Measurements from ENCODE around the gene GPSM1. TPM values are rescaled to one million over a fixed set of nuclear protein-coding genes. Genes with fewer than 3 reads are reported as not detected.

Gene GPSM1
- total and polyA plus RNA-seq, 10 donors: 4.5 to 27.9 (median 12.5) TPM

GRCh38 chr9:136346927-136347465 lies 19.7 kb downstream of the GPSM1 start:
- Histone ChIP-seq H3K4me3 (no peak overlapping the region), H3K27me3 (replicated peaks in 1 of 7) (no peaks in the 10 kb centered on the region), H3K9me3 (no peaks in the 10 kb centered on the region), H3K27ac (peak overlapping the region in 2 of 8 donors; percentile 73 to 79), H3K36me3 (peaks cover 0 to 9% (median 0%) of the 10 kb centered on the region in 6 donors), H3K4me1 (peaks cover 18 to 64% (median 51%) of the 10 kb centered on the region in 6 donors)
- WGBS, 5 donors: 83 to 91% (median 87%) methylated on average over 9 to 20 of the region's 20 CpGs
- DNase-seq: no peak
- TF ChIP-seq, protein P1, sequence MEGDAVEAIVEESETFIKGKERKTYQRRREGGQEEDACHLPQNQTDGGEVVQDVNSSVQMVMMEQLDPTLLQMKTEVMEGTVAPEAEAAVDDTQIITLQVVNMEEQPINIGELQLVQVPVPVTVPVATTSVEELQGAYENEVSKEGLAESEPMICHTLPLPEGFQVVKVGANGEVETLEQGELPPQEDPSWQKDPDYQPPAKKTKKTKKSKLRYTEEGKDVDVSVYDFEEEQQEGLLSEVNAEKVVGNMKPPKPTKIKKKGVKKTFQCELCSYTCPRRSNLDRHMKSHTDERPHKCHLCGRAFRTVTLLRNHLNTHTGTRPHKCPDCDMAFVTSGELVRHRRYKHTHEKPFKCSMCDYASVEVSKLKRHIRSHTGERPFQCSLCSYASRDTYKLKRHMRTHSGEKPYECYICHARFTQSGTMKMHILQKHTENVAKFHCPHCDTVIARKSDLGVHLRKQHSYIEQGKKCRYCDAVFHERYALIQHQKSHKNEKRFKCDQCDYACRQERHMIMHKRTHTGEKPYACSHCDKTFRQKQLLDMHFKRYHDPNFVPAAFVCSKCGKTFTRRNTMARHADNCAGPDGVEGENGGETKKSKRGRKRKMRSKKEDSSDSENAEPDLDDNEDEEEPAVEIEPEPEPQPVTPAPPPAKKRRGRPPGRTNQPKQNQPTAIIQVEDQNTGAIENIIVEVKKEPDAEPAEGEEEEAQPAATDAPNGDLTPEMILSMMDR (IDR thresholded peaks at IDR 0.05 in 8 of 11, conservative IDR thresholded peaks at IDR 0.05 in 3 of 11): no peak
- TF ChIP-seq POLR2A (IDR thresholded peaks at IDR 0.05) (no peak), POLR2AphosphoS5 (IDR thresholded peaks at IDR 0.05) (no peak)
- intact Hi-C loops (cut with DNase I; ENCODE audit: low total_unique reads): no loop called here

DNA sequence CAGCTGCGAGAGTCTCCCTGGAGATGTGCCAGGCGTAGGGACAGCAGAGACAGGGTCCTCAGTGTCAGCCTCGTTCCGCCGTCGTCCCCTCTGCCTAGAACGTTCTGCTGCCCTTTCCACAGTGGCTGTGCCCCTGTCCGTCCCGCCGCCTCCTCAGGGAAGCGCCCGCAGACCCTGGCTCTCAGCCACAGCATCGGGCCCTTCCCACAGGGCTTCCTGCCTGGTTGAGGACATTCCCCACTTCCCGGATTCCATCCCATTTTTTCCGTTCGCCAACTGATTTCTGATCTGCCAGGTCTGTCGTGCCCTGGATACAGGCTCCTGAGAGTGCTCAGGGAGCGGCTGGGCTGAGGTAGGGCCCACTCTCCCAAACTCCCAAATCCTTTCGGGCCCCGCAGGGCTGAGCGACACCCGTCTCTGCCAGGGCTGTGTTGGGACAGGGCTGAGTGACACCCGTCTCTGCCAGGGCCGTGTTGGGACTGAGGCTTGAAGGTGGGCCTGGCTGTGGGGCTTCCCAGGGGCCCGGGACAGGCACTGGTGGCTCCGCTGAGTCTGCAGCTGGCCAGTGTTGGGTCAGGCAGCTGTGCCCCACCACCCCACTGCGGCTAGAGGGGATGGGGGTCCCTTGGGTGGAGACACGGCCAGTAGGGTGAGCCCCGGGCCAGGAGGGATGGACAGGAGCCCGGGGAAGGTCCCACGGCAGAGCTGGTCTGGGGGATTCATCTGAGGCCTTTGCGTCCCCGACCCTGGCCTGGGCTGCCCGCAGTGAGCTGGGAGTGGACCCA lies 20.3 kb downstream of the GPSM1 start:
- H3K9me3 ChIP-seq: no peaks in the 10 kb centered on the region
- H3K27ac ChIP-seq: peak overlapping the region in 1 of 8 donors; percentile 79
- intact Hi-C loops (cut with DNase I; ENCODE audit: low total_unique reads): no loop called here
- H3K4me1 ChIP-seq: peaks cover 18 to 61% (median 44%) of the 10 kb centered on the region in 6 donors
- no peak overlapping the region for H3K4me3 ChIP-seq
- WGBS, 5 donors: 66 to 80% (median 78%) methylated on average over 22 to 34 of the region's 34 CpGs
- no peak for DNase-seq
- H3K27me3 ChIP-seq (replicated peaks in 1 of 7): no peaks in the 10 kb centered on the region
- TF ChIP-seq POLR2AphosphoS5 (IDR thresholded peaks at IDR 0.05): peak; percentile 38 to 63 (median 42)
- TF ChIP-seq POLR2A (IDR thresholded peaks at IDR 0.05): no peak
- peaks cover 0 to 9% (median 0%) of the 10 kb centered on the region in 6 donors for H3K36me3 ChIP-seq

GRCh38 chr9:136348691-136349090 lies 21.4 kb downstream of the GPSM1 start:
- 72 to 93% (median 86%) methylated on average over 8 to 14 of the region's 14 CpGs for WGBS, 5 donors
- H3K27ac ChIP-seq: no peak overlapping the region
- H3K27me3 ChIP-seq (replicated peaks in 1 of 7): no peaks in the 10 kb centered on the region
- H3K4me1 ChIP-seq: peaks cover 11 to 58% (median 35%) of the 10 kb centered on the region in 6 donors
- H3K4me3 ChIP-seq: no peak overlapping the region
- intact Hi-C loops (cut with DNase I; ENCODE audit: low total_unique reads): no loop called here
- TF ChIP-seq, protein P1 (IDR thresholded peaks at IDR 0.05 in 8 of 11, conservative IDR thresholded peaks at IDR 0.05 in 3 of 11): no peak
- peak in 1 of 3 donors; percentile 16 for TF ChIP-seq POLR2AphosphoS5 (IDR thresholded peaks at IDR 0.05)
- peaks cover 0 to 9% (median 0%) of the 10 kb centered on the region in 6 donors for H3K36me3 ChIP-seq
- no peaks in the 10 kb centered on the region for H3K9me3 ChIP-seq
- no peak for DNase-seq

GRCh38 chr9:136349546-136349945 lies 22.2 kb downstream of the GPSM1 start:
- H3K4me3 ChIP-seq: no peak overlapping the region
- H3K9me3 ChIP-seq: no peaks in the 10 kb centered on the region
- DNase-seq: no peak
- H3K27me3 ChIP-seq (replicated peaks in 1 of 7): no peaks in the 10 kb centered on the region
- peaks cover 0 to 9% (median 0%) of the 10 kb centered on the region in 6 donors for H3K36me3 ChIP-seq
- 85 to 100% (median 88%) methylated on average over 1 to 24 of the region's 24 CpGs for WGBS, 5 donors
- H3K4me1 ChIP-seq: peaks cover 10 to 56% (median 30%) of the 10 kb centered on the region in 6 donors
- H3K27ac ChIP-seq: no peak overlapping the region
- intact Hi-C loops (cut with DNase I; ENCODE audit: low total_unique reads): no loop called here
- TF ChIP-seq POLR2A (IDR thresholded peaks at IDR 0.05) (no peak), POLR2AphosphoS5 (IDR thresholded peaks at IDR 0.05) (no peak)
- TF ChIP-seq, protein P1 (IDR thresholded peaks at IDR 0.05 in 8 of 11, conservative IDR thresholded peaks at IDR 0.05 in 3 of 11): no peak
